ENCODE data around the gene C3orf70.

Gene C3orf70

GRCh38 chr3:185037801-185038200 lies 115.1 kb downstream of the C3orf70 start:
- no peaks in the 10 kb centered on the region for H3K27me3 ChIP-seq (ENCODE audit: control insufficient read depth, insufficient read depth, low read length)
- H3K4me3 ChIP-seq (ENCODE audit: low read length): no peak overlapping the region
- no peaks in the 10 kb centered on the region for H3K36me3 ChIP-seq (ENCODE audit: control insufficient read depth, insufficient read depth, low read length)
- no peaks in the 10 kb centered on the region for H3K9me3 ChIP-seq (ENCODE audit: control insufficient read depth, low read length)
- no peaks in the 10 kb centered on the region for H3K4me1 ChIP-seq (ENCODE audit: control insufficient read depth, insufficient read depth, low read length)
- no peak overlapping the region for H3K9ac ChIP-seq (ENCODE audit: low read length)

- no peaks in the 10 kb centered on the region for H3K9me3 ChIP-seq (ENCODE audit: control insufficient read depth, low read length)
- H3K4me1 ChIP-seq (ENCODE audit: control insufficient read depth, insufficient read depth, low read length): no peaks in the 10 kb centered on the region
- H3K27me3 ChIP-seq (ENCODE audit: control insufficient read depth, insufficient read depth, low read length): no peaks in the 10 kb centered on the region
- H3K4me3 ChIP-seq (ENCODE audit: low read length): no peak overlapping the region
- H3K9ac ChIP-seq (ENCODE audit: low read length): no peak overlapping the region
- H3K36me3 ChIP-seq (ENCODE audit: control insufficient read depth, insufficient read depth, low read length): no peaks in the 10 kb centered on the region
Measured at GRCh38 chr3:185030951-185031350, 121.9 kb downstream of the C3orf70 start.

GRCh38 chr3:185030399-185030798 lies 122.5 kb downstream of the C3orf70 start:
- Histone ChIP-seq H3K9me3 (ENCODE audit: control insufficient read depth, low read length) (no peaks in the 10 kb centered on the region), H3K36me3 (ENCODE audit: control insufficient read depth, insufficient read depth, low read length) (no peaks in the 10 kb centered on the region), H3K27me3 (ENCODE audit: control insufficient read depth, insufficient read depth, low read length) (no peaks in the 10 kb centered on the region), H3K4me3 (ENCODE audit: low read length) (no peak overlapping the region), H3K9ac (ENCODE audit: low read length) (no peak overlapping the region), H3K4me1 (ENCODE audit: control insufficient read depth, insufficient read depth, low read length) (no peaks in the 10 kb centered on the region)

- Histone ChIP-seq H3K4me3 (ENCODE audit: low read length) (no peak overlapping the region), H3K27me3 (ENCODE audit: control insufficient read depth, insufficient read depth, low read length) (no peaks in the 10 kb centered on the region), H3K9me3 (ENCODE audit: control insufficient read depth, low read length) (no peaks in the 10 kb centered on the region), H3K9ac (ENCODE audit: low read length) (no peak overlapping the region), H3K36me3 (ENCODE audit: control insufficient read depth, insufficient read depth, low read length) (no peaks in the 10 kb centered on the region), H3K4me1 (ENCODE audit: control insufficient read depth, insufficient read depth, low read length) (no peaks in the 10 kb centered on the region)
Measured at GRCh38 chr3:185029086-185029485, 123.8 kb downstream of the C3orf70 start.

- H3K27me3 ChIP-seq (ENCODE audit: control insufficient read depth, insufficient read depth, low read length): no peaks in the 10 kb centered on the region
- no peaks in the 10 kb centered on the region for H3K9me3 ChIP-seq (ENCODE audit: control insufficient read depth, low read length)
- H3K9ac ChIP-seq (ENCODE audit: low read length): no peak overlapping the region
- H3K36me3 ChIP-seq (ENCODE audit: control insufficient read depth, insufficient read depth, low read length): no peaks in the 10 kb centered on the region
- H3K4me3 ChIP-seq (ENCODE audit: low read length): no peak overlapping the region
- H3K4me1 ChIP-seq (ENCODE audit: control insufficient read depth, insufficient read depth, low read length): no peaks in the 10 kb centered on the region
Measured at GRCh38 chr3:185028121-185028520, 124.7 kb downstream of the C3orf70 start.
